ENCODE data around the gene SLC35F4. TPM values are rescaled to one million over a fixed set of nuclear protein-coding genes. Genes with fewer than 3 reads are reported as not detected.

SLC35F4 gene
- total and polyA plus RNA-seq, 2 of the 4 experiments (the other 2 are of a cell fraction), result not detected

- no peak for TF ChIP-seq ELK1 (IDR thresholded peaks at IDR 0.05; ENCODE audit: borderline replicate concordance, low read depth, low read length)
- TF ChIP-seq RCOR1 (IDR thresholded peaks at IDR 0.05; ENCODE audit: insufficient replicate concordance, low read length), result no peak
- TF ChIP-seq CHD1 (IDR thresholded peaks at IDR 0.05; ENCODE audit: low read depth, low read length), result no peak
- TF ChIP-seq MAZ (IDR thresholded peaks at IDR 0.05; ENCODE audit: borderline replicate concordance, low read depth, low read length), result no peak
- TF ChIP-seq POLR2A (IDR thresholded peaks at IDR 0.05; ENCODE audit: low read depth, low read length), result no peak
- no peak for TF ChIP-seq BHLHE40 (IDR thresholded peaks at IDR 0.05; ENCODE audit: low read depth, low read length)
- no peak for TF ChIP-seq USF2 (IDR thresholded peaks at IDR 0.05; ENCODE audit: low read depth, low read length)
- no peak for TF ChIP-seq SMC3 (IDR thresholded peaks at IDR 0.05; ENCODE audit: low read depth, low read length)
- no peak for TF ChIP-seq FOS (IDR thresholded peaks at IDR 0.05; ENCODE audit: low read depth, low read length)
- TF ChIP-seq RFX5 (IDR thresholded peaks at IDR 0.05; ENCODE audit: low read depth, low read length), result no peak
- no peak for TF ChIP-seq CTCF (conservative IDR thresholded peaks at IDR 0.05; ENCODE audit: low read depth, low read length)
- no peak for TF ChIP-seq RAD21 (IDR thresholded peaks at IDR 0.05; ENCODE audit: low read length)
- no peak for TF ChIP-seq MXI1 (IDR thresholded peaks at IDR 0.05; ENCODE audit: borderline replicate concordance, low read depth, low read length)
- no peak for TF ChIP-seq NFE2L2 (IDR thresholded peaks at IDR 0.05; ENCODE audit: low read depth, low read length)
- TF ChIP-seq MAFK (IDR thresholded peaks at IDR 0.05; ENCODE audit: low read depth, low read length), result no peak
- TF ChIP-seq CEBPB (IDR thresholded peaks at IDR 0.05; ENCODE audit: low read depth, low read length), result no peak
- DNase-seq, result no peak
- no peaks in the 10 kb centered on the region for H3K9me1 ChIP-seq (ENCODE audit: insufficient read depth, low read length)
- no peaks in the 10 kb centered on the region for H3K79me1 ChIP-seq (ENCODE audit: low read depth in 1 of 2, low read length in 2 of 2)
- H3K9ac ChIP-seq (ENCODE audit: low read depth, low read length), result no peak overlapping the region
- H3K36me3 ChIP-seq (ENCODE audit: control insufficient read depth, insufficient read depth, low read length), result no peaks in the 10 kb centered on the region
- no peak overlapping the region for H2BK120ac ChIP-seq (ENCODE audit: low read depth, low read length)
- dilution Hi-C loops (cut with HindIII; ENCODE audit: low sequenced_read_pairs, unreplicated experiment), result no loop called here
- H3K4ac ChIP-seq (ENCODE audit: low read depth, low read length), result no peak overlapping the region
- in situ Hi-C loops (cut with MboI; ENCODE audit: low sequenced_read_pairs), result no loop called here
- ChIA-PET POLR2A (ENCODE audit: unreplicated experiment) (no interaction called here), CTCF (no interaction called here)
- H3K23ac ChIP-seq (ENCODE audit: low read depth, low read length), result no peak overlapping the region
- H2BK5ac ChIP-seq (ENCODE audit: low read depth, low read length, poor library complexity, severe bottlenecking), result no peak overlapping the region
- intact Hi-C loops (cut with micrococcal nuclease), result no loop called here
- H4K91ac ChIP-seq (ENCODE audit: insufficient read depth, low read depth, low read length), result no peak overlapping the region
- ATAC-seq (ENCODE audit: low read depth), result no peak
- H2AK9ac ChIP-seq (replicated peaks; ENCODE audit: low read depth, low read length, poor library complexity), result no peak overlapping the region
- H4K5ac ChIP-seq (ENCODE audit: low read depth, low read length), result no peak overlapping the region
- no peaks in the 10 kb centered on the region for H3K4me1 ChIP-seq (ENCODE audit: control insufficient read depth, insufficient read depth, low read length)
- H2AFZ ChIP-seq (replicated peaks; ENCODE audit: low read length, poor library complexity), result no peak overlapping the region
- H3K56ac ChIP-seq (ENCODE audit: extremely low read depth, insufficient read depth, low read length), result no peak overlapping the region
- no TSS peak for BruUV-seq (replicated peaks)
- no peak overlapping the region for H2AK5ac ChIP-seq (ENCODE audit: low read depth, low read length)
- no CpG with 5 or more reads among the region's 23 CpGs for WGBS, 2 experiments (ENCODE audit: extremely low coverage in 2 of 2, insufficient read length in 1 of 2)
- H3K27me3 ChIP-seq (ENCODE audit: control insufficient read depth, insufficient read depth, low read length), result peaks cover 11% of the 10 kb centered on the region
- no peak overlapping the region for H3K14ac ChIP-seq (replicated peaks; ENCODE audit: low read depth, low read length)
- no peaks in the 10 kb centered on the region for H3K9me3 ChIP-seq (ENCODE audit: control insufficient read depth, insufficient read depth, low read length)
- H3K27ac ChIP-seq (ENCODE audit: insufficient read depth, low read length), result no peak overlapping the region
- H3K4me2 ChIP-seq (ENCODE audit: low read depth, low read length), result no peak overlapping the region
- no peak overlapping the region for H2BK15ac ChIP-seq (ENCODE audit: low read depth, low read length)
- no peak overlapping the region for H3K18ac ChIP-seq (ENCODE audit: low read depth, low read length)
- H2BK20ac ChIP-seq (ENCODE audit: low read depth, low read length), result no peak overlapping the region
- no peaks in the 10 kb centered on the region for H4K20me1 ChIP-seq (ENCODE audit: insufficient read depth, low read length)
- H3K4me3 ChIP-seq (ENCODE audit: insufficient read depth, low read depth, low read length), result no peak overlapping the region
- H4K8ac ChIP-seq (ENCODE audit: low read depth in 2 of 2, low read length in 2 of 2), result no peak overlapping the region
These were observed 858 bp downstream of the SLC35F4 start for GRCh38 chr14:57865066-57865402.
